SK-N-MC (cell line): ENCODE measurements around the gene TIFAB.

Experiments used
- EZH2 ChIP-seq: fragments of 200-600 bp; sonication (generic); IDR thresholded peaks from one replicate; pipeline ENCODE4 v1.6.1; 2017; ENCODE audit warnings: antibody characterized with exemption
- FOXP2 ChIP-seq: optimal IDR thresholded peaks from 2 replicates; pipeline ENCODE3; 2011; ENCODE audit warnings: mild to moderate bottlenecking, moderate library complexity; ENCODE audit not compliant: insufficient read depth; ENCODE audit errors: extremely low read length, control extremely low read depth
- POLR2AphosphoS5 ChIP-seq: IDR thresholded peaks from 2 replicates; pipeline ENCODE4 v1.6.1; 2012; ENCODE audit warnings: mild to moderate bottlenecking, low read depth, low read length, borderline replicate concordance

DNA sequence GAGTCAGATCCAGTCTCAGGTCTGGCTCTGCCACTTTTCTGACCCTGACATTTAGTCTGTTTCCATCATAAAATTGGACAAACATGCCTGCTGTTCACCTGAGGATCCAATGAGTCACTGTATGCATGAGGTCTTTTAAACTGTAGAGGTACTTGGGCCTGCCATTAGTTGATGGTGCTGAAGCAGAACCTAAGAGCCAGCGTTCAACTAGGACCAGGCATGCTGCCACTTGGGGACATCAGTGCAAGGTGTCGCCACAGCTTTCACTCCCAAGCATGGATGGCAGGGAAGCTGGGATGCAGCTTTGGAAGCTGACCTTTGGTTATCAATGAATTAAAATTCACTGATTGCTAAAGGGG lies 46.5 kb upstream of the TIFAB start:
- TF ChIP-seq POLR2AphosphoS5 (no peak), EZH2 (no peak), FOXP2 (no peak)
